Measurements from ENCODE around the gene C1QL4. TPM values are rescaled to one million over a fixed set of nuclear protein-coding genes. Genes with fewer than 3 reads are reported as not detected.

The C1QL4 gene
- total and polyA plus RNA-seq, 5 donors, result not detected

DNA sequence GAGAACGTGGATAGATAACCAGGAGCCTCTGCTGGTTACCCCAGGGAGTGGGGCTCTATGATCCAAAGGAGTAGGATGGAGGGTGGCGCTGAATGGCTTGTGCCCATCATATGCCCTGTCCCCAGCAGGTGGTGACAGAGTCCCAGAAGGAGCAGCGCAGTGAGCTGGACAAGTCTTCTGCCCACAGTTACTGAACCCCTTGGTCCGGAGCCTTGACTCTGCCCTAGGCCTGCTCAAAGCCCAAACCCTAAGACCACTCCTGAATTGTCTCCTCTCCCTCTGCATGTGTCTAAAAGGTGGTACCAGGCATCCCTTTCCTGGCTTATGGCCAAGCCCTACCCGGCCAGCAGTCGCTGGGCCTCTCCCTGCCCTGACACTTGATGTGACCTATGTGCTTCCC, 38.8 kb downstream of the C1QL4 start:
- DNase-seq (no peak), ATAC-seq (no peak)
- intact Hi-C loops (cut with DNase I), result no loop called here
- WGBS, result 46% methylated on average over 6 of the region's 6 CpGs
- Histone ChIP-seq H3K4me1 (ENCODE audit: control insufficient read depth, insufficient read depth, low read length) (peaks cover 4% of the 10 kb centered on the region), H3K27me3 (ENCODE audit: control insufficient read depth, insufficient read depth) (no peaks in the 10 kb centered on the region), H3K4me3 (ENCODE audit: low read length) (no peak overlapping the region), H3K27ac (ENCODE audit: low read length) (no peak overlapping the region), H3K9me3 (ENCODE audit: control insufficient read depth, low read length) (no peaks in the 10 kb centered on the region)

DNA sequence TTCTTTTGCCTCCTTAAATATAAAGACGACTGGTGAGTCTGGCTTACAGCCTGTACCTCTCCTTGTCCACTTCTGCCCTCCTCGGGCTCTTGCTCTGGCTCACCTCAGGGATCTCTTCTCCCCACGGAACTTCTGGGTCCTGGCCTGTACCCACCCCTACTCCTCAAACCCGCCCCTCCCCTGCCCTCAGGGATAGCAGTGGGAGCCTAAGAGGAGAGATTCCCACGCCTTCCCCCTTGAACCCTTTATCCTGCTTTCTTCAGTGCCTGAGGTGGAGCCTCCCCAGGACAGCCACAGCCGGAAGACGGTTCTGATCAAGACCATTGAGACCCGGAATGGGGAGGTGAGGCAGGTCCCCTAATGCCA, 39.3 kb downstream of the C1QL4 start:
- peak overlapping the region; percentile 4 for H3K4me3 ChIP-seq (ENCODE audit: low read length)
- no peaks in the 10 kb centered on the region for H3K27me3 ChIP-seq (ENCODE audit: control insufficient read depth, insufficient read depth)
- intact Hi-C loops (cut with DNase I), result no loop called here
- H3K9me3 ChIP-seq (ENCODE audit: control insufficient read depth, low read length), result no peaks in the 10 kb centered on the region
- H3K4me1 ChIP-seq (ENCODE audit: control insufficient read depth, insufficient read depth, low read length), result peaks cover 4% of the 10 kb centered on the region
- no peak overlapping the region for H3K27ac ChIP-seq (ENCODE audit: low read length)
- DNase-seq, result no peak
- no peak for ATAC-seq
- 21% methylated on average over 8 of the region's 8 CpGs for WGBS

GRCh38 chr12:49296836-49297694, 39.9 kb downstream of the C1QL4 start:
- WGBS, result 4% methylated on average over 77 of the region's 77 CpGs
- no peaks in the 10 kb centered on the region for H3K27me3 ChIP-seq (ENCODE audit: control insufficient read depth, insufficient read depth)
- H3K9me3 ChIP-seq (ENCODE audit: control insufficient read depth, low read length), result no peaks in the 10 kb centered on the region
- H3K4me1 ChIP-seq (ENCODE audit: control insufficient read depth, insufficient read depth, low read length), result peaks cover 4% of the 10 kb centered on the region
- H3K4me3 ChIP-seq (ENCODE audit: low read length), result peak overlapping the region; percentile 4
- no peak overlapping the region for H3K27ac ChIP-seq (ENCODE audit: low read length)
- intact Hi-C loops (cut with DNase I), result no loop called here
- peak in 1 of 3 donors; percentile 59 for DNase-seq
- ATAC-seq, result no peak

GRCh38 chr12:49296034-49296835, 40.8 kb downstream of the C1QL4 start:
- H3K9me3 ChIP-seq (ENCODE audit: control insufficient read depth, low read length), result no peaks in the 10 kb centered on the region
- H3K27ac ChIP-seq (ENCODE audit: low read length), result no peak overlapping the region
- H3K4me1 ChIP-seq (ENCODE audit: control insufficient read depth, insufficient read depth, low read length), result peaks cover 4% of the 10 kb centered on the region
- intact Hi-C loops (cut with DNase I), result no loop called here
- DNase-seq (peak; percentile 45 to 78 (median 69)), ATAC-seq (peak in 1 of 2 donors; percentile 32)
- H3K27me3 ChIP-seq (ENCODE audit: control insufficient read depth, insufficient read depth), result no peaks in the 10 kb centered on the region
- no peak overlapping the region for H3K4me3 ChIP-seq (ENCODE audit: low read length)
- 17% methylated on average over 54 of the region's 54 CpGs for WGBS

DNA sequence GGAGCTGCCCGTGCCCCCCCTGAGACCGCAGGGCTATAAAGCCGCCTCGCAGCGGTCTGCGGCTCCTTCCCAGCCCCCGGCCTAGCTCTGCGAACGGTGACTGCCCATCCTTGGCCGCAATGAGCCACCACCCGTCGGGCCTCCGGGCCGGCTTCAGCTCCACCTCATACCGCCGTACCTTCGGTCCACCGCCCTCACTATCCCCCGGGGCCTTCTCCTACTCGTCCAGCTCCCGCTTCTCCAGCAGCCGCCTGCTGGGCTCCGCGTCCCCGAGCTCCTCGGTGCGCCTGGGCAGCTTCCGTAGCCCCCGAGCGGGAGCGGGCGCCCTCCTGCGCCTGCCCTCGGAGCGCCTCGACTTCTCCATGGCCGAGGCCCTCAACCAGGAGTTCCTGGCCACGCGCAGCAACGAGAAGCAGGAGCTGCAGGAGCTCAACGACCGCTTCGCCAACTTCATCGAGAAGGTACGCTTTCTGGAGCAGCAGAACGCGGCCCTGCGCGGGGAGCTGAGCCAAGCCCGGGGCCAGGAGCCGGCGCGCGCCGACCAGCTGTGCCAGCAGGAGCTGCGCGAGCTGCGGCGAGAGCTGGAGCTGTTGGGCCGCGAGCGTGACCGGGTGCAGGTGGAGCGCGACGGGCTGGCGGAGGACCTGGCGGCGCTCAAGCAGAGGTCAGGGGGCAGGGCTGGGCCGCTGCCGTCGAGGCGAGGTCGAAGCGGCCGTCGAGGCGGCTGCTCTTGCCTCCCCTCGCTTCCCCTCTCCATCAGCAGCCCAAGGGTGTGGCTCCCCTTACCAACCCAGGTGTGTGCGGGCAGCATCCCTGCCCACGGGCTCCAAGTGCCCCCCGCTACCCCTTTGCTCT, 41.7 kb downstream of the C1QL4 start, which contains the start of gene PRPH:
TSS of gene PRPH (plus strand) at position 66 of the 855 bp plus-strand sequence. CDS start at position 120, 54 bp downstream.
- ATAC-seq (no peak), DNase-seq (peak in 2 of 3 donors; percentile 58 to 66)
- no peaks in the 10 kb centered on the region for H3K27me3 ChIP-seq (ENCODE audit: control insufficient read depth, insufficient read depth)
- intact Hi-C loops (cut with DNase I), result no loop called here
- no peaks in the 10 kb centered on the region for H3K9me3 ChIP-seq (ENCODE audit: control insufficient read depth, low read length)
- no peak within 1 kb of the TSS for H3K4me3 ChIP-seq (ENCODE audit: low read length)
- peaks cover 4% of the 10 kb centered on the region for H3K4me1 ChIP-seq (ENCODE audit: control insufficient read depth, insufficient read depth, low read length)
- H3K27ac ChIP-seq (ENCODE audit: low read length), result no peak within 1 kb of the TSS
- 12% methylated on average over 82 of the region's 82 CpGs for WGBS

- intact Hi-C loops (cut with DNase I), result loop anchor here in 1 of 4 donors (5.0 kb wide), 1 partner anchor 48 kb away; no protein-coding TSS in a partner anchor
- Histone ChIP-seq H3K4me1 (ENCODE audit: control insufficient read depth, insufficient read depth, low read length) (peaks cover 4% of the 10 kb centered on the region), H3K9me3 (ENCODE audit: control insufficient read depth, low read length) (no peaks in the 10 kb centered on the region), H3K27me3 (ENCODE audit: control insufficient read depth, insufficient read depth) (no peaks in the 10 kb centered on the region), H3K27ac (ENCODE audit: low read length) (no peak overlapping the region), H3K4me3 (ENCODE audit: low read length) (no peak overlapping the region)
- ATAC-seq, result no peak
- DNase-seq, result no peak
- 58% methylated on average over 5 of the region's 5 CpGs for WGBS
Observed at GRCh38 chr12:49294804-49295081, 42.2 kb downstream of the C1QL4 start.

DNA sequence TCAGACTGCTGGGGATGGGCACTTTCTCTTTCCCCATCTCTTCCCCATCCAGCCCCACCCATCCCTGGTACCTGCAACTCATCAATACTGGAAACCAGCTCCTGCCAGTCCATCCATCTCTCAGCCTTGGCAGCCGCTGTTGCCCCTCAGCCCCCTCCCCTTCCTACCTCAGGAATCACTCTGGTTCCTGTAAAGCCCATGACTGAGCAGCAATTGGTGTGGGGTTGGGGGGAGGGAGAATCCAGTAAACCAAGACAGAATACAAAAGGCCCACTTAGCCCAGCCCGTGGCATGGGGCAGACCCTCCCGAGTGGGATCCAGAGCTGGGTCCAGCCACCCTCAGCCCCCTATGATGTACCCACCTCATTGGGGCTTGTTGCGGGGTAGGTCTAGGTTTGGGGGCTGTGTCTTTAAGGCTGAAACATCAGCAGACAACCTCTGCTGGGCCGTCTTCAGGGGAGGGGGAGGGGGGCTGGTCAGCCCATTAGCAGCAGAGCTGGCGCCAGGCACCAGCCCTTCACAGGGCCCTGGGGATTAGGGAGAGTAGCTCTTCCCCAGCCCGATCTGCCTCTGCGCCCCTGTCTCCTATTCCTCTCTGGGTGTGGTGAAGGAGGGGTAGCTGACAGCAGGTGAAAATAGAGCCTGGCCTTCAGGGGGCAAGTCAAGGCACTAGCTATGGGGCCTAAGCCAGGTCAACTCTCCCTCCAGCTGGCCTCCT, 42.7 kb downstream of the C1QL4 start:
- Histone ChIP-seq H3K4me3 (ENCODE audit: low read length) (no peak overlapping the region), H3K9me3 (ENCODE audit: control insufficient read depth, low read length) (no peaks in the 10 kb centered on the region), H3K27ac (ENCODE audit: low read length) (no peak overlapping the region), H3K4me1 (ENCODE audit: control insufficient read depth, insufficient read depth, low read length) (peaks cover 4% of the 10 kb centered on the region), H3K27me3 (ENCODE audit: control insufficient read depth, insufficient read depth) (no peaks in the 10 kb centered on the region)
- ATAC-seq (no peak), DNase-seq (no peak)
- 77% methylated on average over 8 of the region's 8 CpGs for whole genome bisulfite sequencing
- intact Hi-C loops (cut with DNase I), result loop anchor here in 1 of 4 donors (5.0 kb wide), 1 partner anchor 48 kb away; no protein-coding TSS in a partner anchor

DNA sequence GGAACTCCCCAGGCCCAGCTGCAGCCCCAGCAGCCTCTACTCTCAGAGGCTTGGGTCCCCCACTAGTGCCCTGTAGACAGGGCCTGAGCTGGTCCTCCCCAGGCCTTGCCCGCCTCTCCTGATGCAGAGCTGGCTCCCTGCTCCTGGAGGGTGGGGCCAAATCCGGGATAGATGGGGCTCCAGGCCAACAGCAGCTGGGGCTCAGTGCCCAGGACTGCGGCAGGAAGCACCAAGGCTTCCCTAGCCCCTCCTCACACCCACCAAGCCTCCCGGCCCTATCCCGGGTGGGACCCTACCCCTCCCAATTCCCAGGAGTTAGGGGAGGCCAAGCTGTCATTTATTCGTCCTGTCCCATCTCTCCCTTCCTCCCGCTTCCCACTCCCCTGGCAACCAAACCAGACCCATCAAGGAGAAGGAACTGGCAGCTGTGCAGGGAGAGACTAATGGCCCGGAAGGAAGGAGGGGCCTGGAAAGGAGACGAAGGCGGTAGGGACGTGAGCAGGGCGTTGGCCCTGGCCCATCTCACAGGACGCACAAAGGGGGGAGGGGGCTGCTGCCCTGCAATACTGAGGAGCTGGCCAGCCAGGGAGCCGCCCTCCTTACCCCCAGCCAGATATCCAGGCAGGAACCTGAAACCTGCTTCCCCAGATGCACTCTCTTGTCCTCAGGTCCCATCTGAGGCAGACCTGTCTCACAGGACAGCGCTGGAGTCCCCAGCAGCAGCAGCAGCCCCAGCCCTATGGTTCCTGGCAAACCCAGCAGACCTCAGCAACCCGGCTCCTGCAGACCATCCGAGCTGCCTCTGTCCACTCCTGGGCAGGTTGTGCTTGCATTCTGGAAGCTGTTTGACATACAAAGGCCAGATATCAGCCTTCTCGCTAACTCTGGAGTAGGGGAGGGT, 43.7 kb downstream of the C1QL4 start:
- intact Hi-C loops (cut with DNase I), result loop anchor here in 1 of 4 donors (5.0 kb wide), 1 partner anchor 49 kb away; no protein-coding TSS in a partner anchor
- Histone ChIP-seq H3K4me3 (ENCODE audit: low read length) (no peak overlapping the region), H3K27me3 (ENCODE audit: control insufficient read depth, insufficient read depth) (no peaks in the 10 kb centered on the region), H3K4me1 (ENCODE audit: control insufficient read depth, insufficient read depth, low read length) (peaks cover 4% of the 10 kb centered on the region), H3K9me3 (ENCODE audit: control insufficient read depth, low read length) (no peaks in the 10 kb centered on the region), H3K27ac (ENCODE audit: low read length) (no peak overlapping the region)
- DNase-seq, result peak; percentile 76 to 92 (median 88)
- 23% methylated on average over 18 of the region's 18 CpGs for WGBS
- peak; percentile 84 to 86 for ATAC-seq

GRCh38 chr12:49292729-49293055, 44.3 kb downstream of the C1QL4 start:
- 61% methylated on average over 7 of the region's 7 CpGs for WGBS

More at GRCh38 chr12:49292729-49293055, 44.3 kb downstream of the C1QL4 start:
- no peak overlapping the region for H3K27ac ChIP-seq (ENCODE audit: low read length)
- H3K4me3 ChIP-seq (ENCODE audit: low read length), result no peak overlapping the region
- intact Hi-C loops (cut with DNase I), result loop anchor here in 1 of 4 donors (5.0 kb wide), 1 partner anchor 50 kb away; no protein-coding TSS in a partner anchor
- ATAC-seq (peak; percentile 41 to 44), DNase-seq (no peak)
- no peaks in the 10 kb centered on the region for H3K9me3 ChIP-seq (ENCODE audit: control insufficient read depth, low read length)
- peaks cover 4% of the 10 kb centered on the region for H3K4me1 ChIP-seq (ENCODE audit: control insufficient read depth, insufficient read depth, low read length)
- H3K27me3 ChIP-seq (ENCODE audit: control insufficient read depth, insufficient read depth), result no peaks in the 10 kb centered on the region
